KOPT-K1 (cell line): ENCODE results near the gene AVEN.

Experiments
- H3K27ac ChIP-seq: fragments of 200-600 bp; sonication (generic); 2 replicates; pipeline ENCODE4 v1.5.1; 2016; ENCODE audit warnings: antibody characterized with exemption, mild to moderate bottlenecking, low read depth, low read length; ENCODE audit not compliant: poor library complexity, severe bottlenecking
- H3K36me3 ChIP-seq: fragments of 200-600 bp; sonication (generic); 2 replicates; pipeline ENCODE4 v1.5.1; 2017; ENCODE audit warnings: antibody characterized with exemption, mild to moderate bottlenecking, low read length, moderate library complexity; ENCODE audit not compliant: insufficient read depth
- H3K9me3 ChIP-seq: fragments of 200-600 bp; sonication (generic); 2 replicates; pipeline ENCODE4 v1.5.1; 2017; ENCODE audit warnings: antibody characterized with exemption, low read length, mild to moderate bottlenecking; ENCODE audit not compliant: insufficient read depth, poor library complexity, severe bottlenecking

AVEN gene

DNA sequence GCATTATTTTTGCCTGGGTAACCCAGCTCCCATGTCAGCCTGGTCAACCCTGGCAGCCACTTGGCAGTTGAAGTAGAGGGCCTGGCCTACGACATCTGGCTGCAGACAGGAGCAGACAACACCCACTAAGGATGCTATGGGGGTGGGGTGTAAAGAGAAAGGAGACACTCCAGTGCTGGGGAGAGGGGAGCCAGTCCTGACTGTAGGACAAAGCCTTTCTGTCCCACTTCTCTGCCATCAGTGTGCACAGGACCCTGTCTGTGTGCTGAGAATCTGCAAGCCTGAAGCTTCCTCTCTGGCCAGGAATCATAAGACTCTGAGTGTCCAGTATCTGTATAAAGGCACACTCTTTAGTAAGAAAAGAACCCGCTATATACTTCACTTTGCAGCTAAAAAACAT is 167.0 kb downstream of the AVEN start:
- Histone ChIP-seq H3K9me3 (no peaks in the 10 kb centered on the region), H3K27ac (no peak overlapping the region), H3K36me3 (no peaks in the 10 kb centered on the region)

GRCh38 chr15:33866101-33866737 is 172.8 kb downstream of the AVEN start:
- Histone ChIP-seq H3K36me3 (no peaks in the 10 kb centered on the region), H3K27ac (no peak overlapping the region), H3K9me3 (no peaks in the 10 kb centered on the region)

DNA sequence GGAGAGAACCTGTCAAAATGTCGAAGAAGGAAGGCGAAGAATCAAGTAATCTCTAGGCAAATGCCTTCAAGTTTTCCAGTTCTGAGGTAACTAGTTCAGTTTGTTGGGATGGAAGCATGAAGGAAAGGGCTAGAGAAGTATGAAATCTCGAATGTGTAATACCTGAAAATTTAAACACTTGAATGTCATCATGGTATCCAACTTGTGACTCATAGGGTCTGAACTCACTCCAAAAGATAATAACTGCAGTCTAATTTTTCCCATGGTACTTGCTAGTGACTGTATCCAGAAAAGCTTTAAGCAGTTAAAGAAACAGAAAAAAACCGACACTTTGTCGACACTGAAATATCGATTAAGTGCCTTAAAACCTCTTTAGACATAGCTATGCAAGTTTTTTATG is 173.6 kb downstream of the AVEN start:
- no peak overlapping the region for H3K27ac ChIP-seq
- H3K36me3 ChIP-seq, result no peaks in the 10 kb centered on the region
- H3K9me3 ChIP-seq, result no peaks in the 10 kb centered on the region

DNA sequence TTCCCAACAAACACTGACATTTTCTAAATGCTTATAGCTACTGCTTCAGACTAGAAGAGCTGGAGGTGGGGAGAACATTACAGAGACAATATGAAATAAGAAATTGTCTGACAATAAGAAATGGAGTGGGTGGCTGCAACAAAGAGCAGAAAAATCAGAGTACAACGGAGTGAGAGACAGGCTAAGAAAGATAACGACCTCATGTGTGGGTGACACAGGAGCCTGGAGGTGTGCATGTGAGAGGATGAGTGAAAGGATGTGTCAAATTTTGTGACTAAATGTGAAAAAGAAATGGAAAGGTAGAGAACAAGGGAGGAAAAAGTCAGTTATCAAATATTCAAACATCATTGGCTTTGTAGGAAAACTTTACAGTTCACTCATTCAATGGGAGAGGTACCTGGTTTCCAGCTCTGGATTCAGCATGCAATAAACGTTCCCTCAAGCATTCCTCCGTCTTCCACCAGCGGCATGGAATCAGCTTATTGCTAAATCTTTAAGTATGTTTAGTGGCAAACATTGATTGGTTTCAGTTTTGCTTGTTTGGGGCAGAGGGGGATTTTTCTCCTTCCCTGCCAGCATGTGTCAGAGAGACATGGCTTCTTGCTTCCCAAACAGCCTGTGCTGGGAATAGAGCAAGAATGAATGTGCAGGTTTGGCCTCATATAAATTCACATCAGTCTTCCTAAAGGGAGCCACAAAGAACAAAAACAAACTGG is 174.5 kb downstream of the AVEN start:
- Histone ChIP-seq H3K27ac (no peak overlapping the region), H3K36me3 (no peaks in the 10 kb centered on the region), H3K9me3 (no peaks in the 10 kb centered on the region)

DNA sequence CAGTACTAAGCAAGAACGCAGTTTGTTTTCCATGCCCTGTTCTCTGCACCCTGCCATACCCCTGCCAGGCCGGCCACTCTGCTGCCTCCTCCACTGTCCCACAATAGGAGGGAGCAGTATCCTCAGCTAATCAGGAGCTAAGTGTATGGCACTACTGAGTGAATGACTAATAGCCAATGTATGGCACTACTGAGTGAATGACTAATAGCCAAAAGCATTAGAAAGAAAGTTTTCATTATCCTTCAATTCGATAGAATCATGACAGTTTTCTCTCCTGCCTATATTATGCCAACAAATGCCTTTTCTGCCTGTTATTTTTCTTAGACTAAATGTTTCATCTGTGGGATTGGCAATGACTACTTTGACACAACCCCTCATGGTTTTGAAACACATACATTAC is 178.2 kb downstream of the AVEN start:
- Histone ChIP-seq H3K27ac (no peak overlapping the region), H3K9me3 (no peaks in the 10 kb centered on the region), H3K36me3 (no peaks in the 10 kb centered on the region)

DNA sequence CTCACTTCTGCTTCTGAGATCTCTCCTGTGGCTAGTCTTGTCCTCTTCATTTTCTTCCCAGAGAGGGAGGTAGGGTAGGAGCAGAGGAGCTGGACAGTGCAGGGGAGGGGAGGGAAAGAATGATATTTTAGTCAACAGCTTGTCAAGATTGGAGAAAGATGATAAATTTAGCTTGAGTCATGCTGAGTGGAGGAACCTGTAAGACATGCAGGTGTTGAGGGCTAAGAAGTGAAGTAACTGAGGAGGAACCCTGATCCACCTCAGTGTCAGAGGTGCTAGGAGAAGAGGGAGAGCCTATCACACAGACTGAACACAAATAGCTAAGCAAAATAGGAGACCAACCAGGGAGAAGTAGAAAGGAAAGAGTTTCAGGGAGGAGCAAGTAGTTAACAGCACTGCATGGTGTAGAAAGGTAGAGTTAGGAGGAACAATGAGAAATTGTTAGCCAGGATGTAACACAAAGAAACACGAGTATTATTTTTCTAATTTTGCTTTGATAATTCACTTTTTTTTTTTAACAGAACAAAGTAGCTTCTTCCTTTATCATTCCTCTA is 178.9 kb downstream of the AVEN start:
- no peak overlapping the region for H3K27ac ChIP-seq
- no peaks in the 10 kb centered on the region for H3K36me3 ChIP-seq
- H3K9me3 ChIP-seq, result no peaks in the 10 kb centered on the region

DNA sequence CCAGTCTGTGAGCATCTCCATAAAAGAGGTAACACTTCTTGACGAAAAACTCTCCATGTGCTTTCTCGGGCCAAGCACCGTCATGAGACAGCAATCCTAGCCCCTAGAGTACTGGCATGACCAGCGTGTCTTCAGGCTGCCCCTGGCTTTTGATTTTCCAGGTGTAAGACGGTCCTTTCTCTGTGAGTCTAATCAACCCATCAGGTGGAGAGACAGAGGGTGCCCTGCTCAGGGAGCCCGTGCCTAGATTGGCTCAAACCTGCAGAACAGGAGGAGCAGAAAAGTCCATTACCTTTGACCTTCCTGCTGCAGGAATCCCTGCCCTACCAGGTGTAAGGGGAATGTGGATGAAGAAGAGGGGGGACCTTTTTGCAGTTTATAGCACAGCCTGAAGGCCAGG is 180.2 kb downstream of the AVEN start:
- H3K9me3 ChIP-seq, result no peaks in the 10 kb centered on the region
- no peaks in the 10 kb centered on the region for H3K36me3 ChIP-seq
- H3K27ac ChIP-seq, result no peak overlapping the region

DNA sequence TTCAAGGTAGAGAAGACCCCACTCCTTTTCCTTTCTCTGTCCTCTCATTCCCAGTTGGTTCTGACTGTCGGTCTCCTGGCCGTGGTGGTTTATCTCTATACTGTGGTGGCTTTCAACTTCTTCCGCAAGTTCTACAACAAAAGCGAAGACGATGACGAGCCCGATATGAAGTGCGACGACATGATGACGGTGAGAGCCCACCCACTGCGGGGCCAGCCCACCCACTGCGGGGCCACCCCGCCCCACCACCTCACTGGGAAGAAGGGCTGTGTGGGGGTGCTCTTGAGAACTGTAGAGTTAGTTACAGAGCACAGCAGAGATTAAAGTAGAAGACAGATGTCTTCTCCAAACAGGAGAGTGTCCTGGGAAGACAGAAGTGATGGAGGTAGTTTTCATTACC is 181.3 kb downstream of the AVEN start:
- Histone ChIP-seq H3K36me3 (no peaks in the 10 kb centered on the region), H3K27ac (no peak overlapping the region), H3K9me3 (no peaks in the 10 kb centered on the region)

- Histone ChIP-seq H3K9me3 (no peaks in the 10 kb centered on the region), H3K27ac (no peak overlapping the region), H3K36me3 (no peaks in the 10 kb centered on the region)
Observed at GRCh38 chr15:33852570-33852969, 186.4 kb downstream of the AVEN start.

DNA sequence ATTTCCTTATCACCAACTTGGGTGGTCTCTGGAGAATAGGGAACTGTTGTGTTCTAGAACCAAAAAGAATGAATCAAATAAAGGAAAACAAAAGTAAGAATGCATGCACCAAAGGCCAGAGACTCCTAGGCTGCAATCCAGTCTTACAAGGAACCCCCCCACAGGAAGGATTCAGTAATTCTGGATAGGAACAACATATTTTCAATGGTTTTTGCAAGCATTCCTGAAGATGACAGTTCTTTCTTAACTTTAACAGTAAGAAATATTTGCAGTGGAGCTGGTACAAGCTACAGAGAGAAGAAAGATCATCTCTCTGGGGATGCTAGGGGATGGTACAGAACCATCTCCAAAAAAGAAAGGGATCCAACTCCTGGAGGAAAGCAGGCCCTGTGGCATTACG is 186.9 kb downstream of the AVEN start:
- H3K36me3 ChIP-seq, result no peaks in the 10 kb centered on the region
- no peaks in the 10 kb centered on the region for H3K9me3 ChIP-seq
- no peak overlapping the region for H3K27ac ChIP-seq

DNA sequence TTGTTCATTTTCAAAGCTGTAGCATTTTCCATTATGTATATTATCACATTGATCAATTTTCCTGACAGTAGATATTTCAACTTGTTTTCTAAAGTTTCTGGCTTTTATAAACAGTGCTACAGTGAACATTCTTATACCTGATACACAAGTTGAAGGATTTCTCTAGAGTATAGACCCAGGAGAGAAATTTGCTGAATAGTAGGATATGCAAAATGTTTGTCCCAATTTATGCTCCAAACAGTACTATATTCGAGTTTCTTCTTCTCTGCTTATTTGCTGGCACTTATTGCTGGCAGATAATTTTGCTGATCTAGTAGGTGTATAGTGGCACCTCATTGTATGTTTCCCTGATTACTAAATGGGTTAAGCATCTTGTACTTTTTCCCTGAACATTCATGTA is 187.9 kb downstream of the AVEN start:
- H3K9me3 ChIP-seq, result no peaks in the 10 kb centered on the region
- H3K36me3 ChIP-seq, result no peaks in the 10 kb centered on the region
- no peak overlapping the region for H3K27ac ChIP-seq

DNA sequence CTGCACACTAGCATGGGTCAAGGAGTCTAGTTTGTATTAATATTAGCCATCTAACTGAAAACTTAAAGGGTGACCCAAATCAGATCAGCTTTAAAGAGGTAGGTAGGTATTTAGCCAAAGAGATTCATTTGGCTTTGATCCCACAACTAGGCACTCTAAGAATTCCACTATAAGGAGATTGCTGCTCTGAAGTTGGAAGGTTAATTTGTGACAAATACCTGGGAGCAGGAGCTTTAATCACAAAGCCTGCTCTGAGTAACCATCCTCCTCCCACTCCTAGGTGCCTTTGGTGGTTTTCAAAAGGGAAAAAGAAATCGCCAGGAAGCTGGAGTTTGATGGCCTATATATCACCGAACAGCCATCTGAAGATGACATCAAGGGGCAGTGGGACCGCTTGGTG is 191.0 kb downstream of the AVEN start:
- no peaks in the 10 kb centered on the region for H3K9me3 ChIP-seq
- no peak overlapping the region for H3K27ac ChIP-seq
- no peaks in the 10 kb centered on the region for H3K36me3 ChIP-seq

GRCh38 chr15:33846862-33847261 is 192.1 kb downstream of the AVEN start:
- Histone ChIP-seq H3K36me3 (no peaks in the 10 kb centered on the region), H3K9me3 (no peaks in the 10 kb centered on the region), H3K27ac (no peak overlapping the region)

GRCh38 chr15:33846142-33846541 is 192.9 kb downstream of the AVEN start:
- no peaks in the 10 kb centered on the region for H3K36me3 ChIP-seq
- H3K27ac ChIP-seq, result no peak overlapping the region
- no peaks in the 10 kb centered on the region for H3K9me3 ChIP-seq

GRCh38 chr15:33844597-33844996 is 194.4 kb downstream of the AVEN start:
- Histone ChIP-seq H3K27ac (no peak overlapping the region), H3K9me3 (no peaks in the 10 kb centered on the region), H3K36me3 (no peaks in the 10 kb centered on the region)

GRCh38 chr15:33844186-33844585 is 194.8 kb downstream of the AVEN start:
- Histone ChIP-seq H3K36me3 (no peaks in the 10 kb centered on the region), H3K27ac (no peak overlapping the region), H3K9me3 (no peaks in the 10 kb centered on the region)
